ENCODE results near the gene CST9.
"Not testable (repeated sequence)": the region's sequence is repeated elsewhere in the genome, so short reads cannot be mapped to it uniquely, and the experiment has no call there.

The CST9 gene

GRCh38 chr20:23586735-23587525 is 18.8 kb downstream of the CST9 start:
- DNase-seq = no peak

DNA sequence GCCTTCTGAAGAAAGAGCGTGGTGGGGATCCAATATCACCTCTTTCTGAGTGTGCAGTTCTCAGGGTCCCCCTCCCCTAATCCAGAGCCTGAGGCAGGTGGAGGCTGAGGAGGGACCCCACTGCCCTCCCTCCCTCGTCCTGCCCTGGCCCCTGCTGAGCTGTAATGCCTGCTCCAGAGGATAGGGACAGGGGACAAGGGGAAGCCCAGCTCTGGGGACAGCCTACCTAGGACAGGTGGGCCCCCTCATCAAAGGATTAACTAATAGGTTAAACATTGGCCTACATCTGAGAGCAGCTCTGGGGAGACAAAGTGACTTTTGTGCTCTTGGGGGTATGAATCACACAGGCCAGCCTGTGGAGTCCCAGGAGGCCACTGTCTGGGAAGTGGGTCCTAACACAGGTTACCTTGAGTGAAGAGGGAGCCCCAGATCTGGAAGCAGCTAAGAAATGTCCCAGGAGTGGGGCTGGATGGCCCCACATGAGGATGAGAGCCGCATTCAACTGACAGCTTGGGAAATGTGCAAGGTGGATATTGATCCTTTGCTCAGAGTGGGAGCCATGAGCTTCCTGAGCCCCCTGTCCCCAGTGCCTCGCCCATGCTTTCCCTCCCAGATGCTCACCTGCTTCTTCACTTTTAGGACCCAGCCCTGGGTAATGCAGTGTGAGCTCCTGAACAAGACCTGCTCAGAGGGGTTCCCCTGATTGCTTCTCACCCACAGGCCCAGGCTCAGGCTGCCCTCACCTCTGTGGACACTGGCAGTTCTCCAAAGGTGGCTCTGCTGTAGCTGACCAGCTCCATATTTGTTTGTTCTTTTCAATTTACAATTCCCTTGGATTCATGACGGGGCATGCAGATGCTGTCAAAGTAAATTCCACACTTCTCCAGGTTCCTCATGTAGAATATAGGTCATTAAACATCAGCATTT is 19.6 kb downstream of the CST9 start:
- no peak for DNase-seq

DNA sequence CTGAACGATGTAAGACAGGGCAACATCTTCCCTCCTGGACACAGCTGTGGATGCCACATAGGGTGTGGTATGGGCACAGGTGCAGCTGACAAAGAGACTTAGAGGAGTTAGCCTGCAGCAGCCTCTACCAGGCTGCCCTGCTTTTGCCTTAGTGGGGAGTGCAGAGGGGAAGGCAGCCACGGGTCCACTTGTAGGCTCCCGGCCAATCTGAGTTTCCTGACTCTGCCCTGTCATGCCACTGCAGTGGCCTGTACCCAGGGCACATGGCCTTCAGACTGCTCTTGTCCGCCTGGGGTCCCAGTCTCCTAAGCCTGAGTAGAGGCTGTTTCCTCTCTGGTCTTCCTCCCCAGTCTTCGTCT is 20.3 kb downstream of the CST9 start:
- DNase-seq = no peak

DNA sequence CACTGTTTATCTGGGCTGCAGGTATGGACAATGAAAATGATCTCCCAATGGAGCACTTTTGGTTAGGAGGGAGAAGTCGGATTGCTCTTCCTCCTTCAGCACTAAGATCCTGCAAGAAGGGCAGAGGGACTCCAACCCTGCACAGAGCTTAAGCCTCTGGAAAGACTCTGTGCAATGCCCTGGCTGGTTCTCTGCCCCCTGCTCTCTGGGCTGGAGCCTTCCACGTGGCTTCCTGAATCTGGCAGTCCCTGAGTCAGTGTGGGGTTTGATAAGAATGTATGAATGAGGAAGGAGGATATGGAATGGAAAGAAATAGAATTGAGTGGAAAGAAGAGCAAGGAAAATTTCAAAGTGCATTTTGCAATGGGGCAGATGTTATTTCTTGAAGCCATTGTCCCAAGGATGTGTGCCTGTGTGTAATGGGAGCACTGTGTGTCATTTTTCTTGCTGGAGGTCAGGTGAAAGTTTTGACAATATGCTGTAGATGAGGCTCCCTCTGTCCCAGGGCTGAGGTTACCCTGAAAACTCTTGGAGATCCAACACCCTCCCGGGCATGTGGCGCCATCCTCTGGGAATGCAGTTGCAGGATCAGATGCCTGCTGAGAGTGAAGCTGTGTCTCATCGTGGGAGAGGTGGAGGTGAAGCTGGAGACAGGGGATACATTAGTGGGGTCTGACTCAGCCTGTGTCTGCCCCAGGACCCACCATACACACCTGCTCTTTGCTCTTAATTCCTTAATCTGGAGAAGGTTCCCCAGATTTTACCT is 21.1 kb downstream of the CST9 start:
- no peak for DNase-seq

- DNase-seq = no peak
These were observed 22.2 kb downstream of the CST9 start for GRCh38 chr20:23583526-23583925.

- no peak for DNase-seq
These were observed 23.4 kb downstream of the CST9 start for GRCh38 chr20:23582293-23582692.

GRCh38 chr20:23581833-23582232 is 23.9 kb downstream of the CST9 start:
- DNase-seq = not testable (repeated sequence)

- DNase-seq = no peak
These were observed 30.7 kb downstream of the CST9 start for GRCh38 chr20:23574977-23575376.

- no peak for DNase-seq
These were observed 35.4 kb downstream of the CST9 start for GRCh38 chr20:23570178-23570760.

GRCh38 chr20:23569570-23569969 is 36.1 kb downstream of the CST9 start:
- no peak for DNase-seq

DNA sequence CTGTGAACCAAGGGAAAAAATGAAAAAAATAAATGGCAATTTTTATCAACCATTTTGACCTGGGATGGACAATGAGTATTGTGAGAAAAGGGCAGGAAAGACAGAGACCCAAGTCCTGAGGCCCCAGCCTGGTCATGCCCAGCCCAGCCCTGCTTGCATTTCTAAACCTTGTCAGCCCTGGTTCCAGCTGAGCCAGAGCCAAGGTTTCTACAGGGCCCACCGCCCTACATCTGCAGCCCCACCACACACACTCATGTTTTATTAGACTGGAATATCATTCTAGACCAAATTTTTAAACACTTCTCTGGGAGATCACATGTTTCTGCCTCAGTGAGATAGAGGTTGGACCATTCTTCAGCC is 36.8 kb downstream of the CST9 start:
- no peak for DNase-seq

GRCh38 chr20:23568320-23568970 is 37.3 kb downstream of the CST9 start, which contains the start of gene CST9L:
Gene CST9L (minus strand): TSS chr20:23568484. CDS start chr20:23568450, 34 bp downstream.
- no peak for DNase-seq

- DNase-seq = no peak
These were observed 39.4 kb downstream of the CST9 start for GRCh38 chr20:23566199-23566932.

DNA sequence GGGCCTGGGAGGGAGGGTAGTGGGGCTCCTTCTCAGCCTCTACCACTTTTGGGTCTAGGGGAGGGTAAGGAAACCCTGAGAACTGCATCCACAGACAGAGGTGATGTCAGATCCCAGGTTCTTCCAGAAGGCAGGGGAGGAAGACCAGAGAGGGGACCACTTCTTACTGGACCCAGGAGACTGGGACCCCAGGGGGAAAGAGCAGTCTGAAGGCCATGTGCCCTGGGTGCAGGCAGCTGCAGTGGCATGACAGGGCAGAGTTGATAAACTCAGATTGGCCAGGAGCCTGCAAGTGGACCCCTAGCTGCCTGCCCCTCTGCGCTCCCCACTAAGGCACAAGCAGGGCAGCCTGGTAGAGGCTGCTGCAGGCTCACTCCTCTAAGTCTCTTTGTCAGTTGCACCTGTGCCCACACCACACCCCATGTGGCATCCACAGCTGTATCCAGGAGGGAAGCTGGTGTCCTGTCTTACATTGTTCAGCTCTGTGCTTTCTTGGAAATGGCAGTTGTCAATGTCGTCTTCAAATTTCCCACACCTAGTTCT is 40.1 kb downstream of the CST9 start:
- DNase-seq = no peak

DNA sequence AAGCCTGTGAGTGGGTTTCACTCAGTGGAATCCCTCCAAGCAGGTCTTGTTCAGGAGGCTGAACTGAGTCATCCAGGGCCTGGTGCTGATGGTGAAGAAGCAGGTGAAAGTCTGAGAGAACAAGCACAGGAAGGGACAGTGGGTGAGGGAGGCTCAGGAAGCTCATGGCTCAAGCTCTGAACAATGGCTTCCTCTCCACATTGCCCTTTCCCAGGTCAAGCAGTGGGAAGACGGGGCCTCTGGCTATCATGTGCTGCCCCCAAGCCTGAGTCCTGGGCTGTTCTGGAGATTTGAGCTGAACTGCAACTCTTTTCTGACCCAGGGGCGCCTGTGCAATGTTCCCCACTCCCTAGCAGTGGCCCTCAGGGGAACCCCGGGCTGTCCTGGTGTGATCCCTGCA is 40.8 kb downstream of the CST9 start:
- no peak for DNase-seq

- no peak for DNase-seq
These were observed 42.9 kb downstream of the CST9 start for GRCh38 chr20:23562721-23563342.

DNA sequence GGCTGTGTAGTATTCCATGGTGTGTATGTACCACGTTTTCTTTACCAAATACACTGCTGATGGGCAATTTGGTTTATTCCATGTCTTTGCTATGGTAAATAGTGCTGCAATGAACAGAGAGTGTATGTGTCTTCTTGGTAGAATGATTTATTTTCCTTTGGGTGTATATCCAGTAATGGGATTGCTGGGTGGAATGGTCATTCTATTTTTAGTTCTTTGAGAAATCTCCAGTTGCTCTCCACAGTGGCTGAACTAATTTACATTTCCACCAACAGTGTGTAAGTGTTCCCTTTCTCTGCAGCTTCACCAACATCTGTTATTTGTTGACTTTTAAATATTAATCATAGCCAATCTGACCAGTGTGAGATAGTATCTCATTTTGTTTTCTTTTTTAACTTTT is 51.3 kb downstream of the CST9 start:
- no peak for DNase-seq

Measured in central memory CD4-positive, alpha-beta T cell (primary cell).